ENCODE measurements around the gene PRKAR1B. TPM values are rescaled to one million over a fixed set of nuclear protein-coding genes. Genes with fewer than 3 reads are reported as not detected.

Gene PRKAR1B
- total and polyA plus RNA-seq, 7 donors, result 9.5 to 26.6 (median 11.4) TPM

- DNase-seq, result peak; percentile 39
- no peak overlapping the region for H3K4me3 ChIP-seq
- H3K4me1 ChIP-seq, result peaks cover 0 to 22% (median 19%) of the 10 kb centered on the region in 4 donors
- H3K36me3 ChIP-seq, result no peaks in the 10 kb centered on the region
- 97 to 98% methylated on average over 9 of the region's 9 CpGs for WGBS, 2 donors
- no peak overlapping the region for H3K27ac ChIP-seq
- no peaks in the 10 kb centered on the region for H3K9me3 ChIP-seq
- H3K27me3 ChIP-seq, result no peaks in the 10 kb centered on the region
- intact Hi-C loops (cut with DNase I), result no loop called here
- no peak for TF ChIP-seq CTCF (IDR thresholded peaks at IDR 0.05)
These were observed 3.5 kb downstream of the PRKAR1B start for GRCh38 chr7:723541-723940.

- TF ChIP-seq POLR2AphosphoS5 (IDR thresholded peaks at IDR 0.05) (no peak), EP300 (IDR thresholded peaks at IDR 0.05) (no peak), CTCF (IDR thresholded peaks at IDR 0.05) (no peak), POLR2A (IDR thresholded peaks at IDR 0.05) (no peak)
- H3K9me3 ChIP-seq, result no peaks in the 10 kb centered on the region
- H3K4me1 ChIP-seq, result peaks cover 0 to 9% (median 8%) of the 10 kb centered on the region in 4 donors
- 95 to 97% methylated on average over 5 of the region's 5 CpGs for WGBS, 2 donors
- no peaks in the 10 kb centered on the region for H3K27me3 ChIP-seq
- no peak overlapping the region for H3K27ac ChIP-seq
- no peak overlapping the region for H3K4me3 ChIP-seq
- no peak for DNase-seq
- intact Hi-C loops (cut with DNase I), result no loop called here
- H3K36me3 ChIP-seq, result no peaks in the 10 kb centered on the region
These were observed 5.3 kb downstream of the PRKAR1B start for GRCh38 chr7:721619-722248.

GRCh38 chr7:716636-717035, 10.4 kb downstream of the PRKAR1B start:
- Histone ChIP-seq H3K9me3 (no peaks in the 10 kb centered on the region), H3K27me3 (no peaks in the 10 kb centered on the region), H3K36me3 (no peaks in the 10 kb centered on the region), H3K27ac (no peak overlapping the region), H3K4me3 (no peak overlapping the region), H3K4me1 (peaks cover 0 to 10% (median 5%) of the 10 kb centered on the region in 4 donors)
- TF ChIP-seq POLR2AphosphoS5 (IDR thresholded peaks at IDR 0.05), result no peak
- TF ChIP-seq CTCF (IDR thresholded peaks at IDR 0.05), result no peak
- TF ChIP-seq EP300 (IDR thresholded peaks at IDR 0.05), result no peak
- TF ChIP-seq POLR2A (IDR thresholded peaks at IDR 0.05), result no peak
- intact Hi-C loops (cut with DNase I), result no loop called here
- 88 to 91% methylated on average over 11 of the region's 11 CpGs for WGBS, 2 donors
- no peak for DNase-seq

- Histone ChIP-seq H3K9me3 (no peaks in the 10 kb centered on the region), H3K4me1 (peaks cover 0 to 15% (median 8%) of the 10 kb centered on the region in 4 donors), H3K4me3 (no peak overlapping the region), H3K27me3 (no peaks in the 10 kb centered on the region), H3K36me3 (no peaks in the 10 kb centered on the region), H3K27ac (no peak overlapping the region)
- WGBS, 2 donors, result 77 to 79% methylated on average over 10 of the region's 10 CpGs
- no peak for DNase-seq
- intact Hi-C loops (cut with DNase I), result no loop called here
- TF ChIP-seq POLR2AphosphoS5 (IDR thresholded peaks at IDR 0.05), result no peak
- no peak for TF ChIP-seq CTCF (IDR thresholded peaks at IDR 0.05)
- no peak for TF ChIP-seq EP300 (IDR thresholded peaks at IDR 0.05)
- no peak for TF ChIP-seq POLR2A (IDR thresholded peaks at IDR 0.05)
These were observed 10.9 kb downstream of the PRKAR1B start for GRCh38 chr7:716222-716621.

GRCh38 chr7:714251-714671, 12.8 kb downstream of the PRKAR1B start:
- Histone ChIP-seq H3K4me1 (peaks cover 0 to 17% (median 10%) of the 10 kb centered on the region in 4 donors), H3K4me3 (no peak overlapping the region), H3K9me3 (no peaks in the 10 kb centered on the region), H3K27me3 (no peaks in the 10 kb centered on the region), H3K27ac (no peak overlapping the region), H3K36me3 (no peaks in the 10 kb centered on the region)
- intact Hi-C loops (cut with DNase I), result loop anchor here (5.0 kb wide), 2 partner anchors 42 to 192 kb away; no protein-coding TSS in a partner anchor
- WGBS, 2 donors, result 93 to 94% methylated on average over 13 of the region's 13 CpGs
- peak; percentile 53 for DNase-seq
- TF ChIP-seq POLR2AphosphoS5 (IDR thresholded peaks at IDR 0.05) (no peak), EP300 (IDR thresholded peaks at IDR 0.05) (no peak), CTCF (IDR thresholded peaks at IDR 0.05) (no peak), POLR2A (IDR thresholded peaks at IDR 0.05) (no peak)

Data from sigmoid colon (tissue), 7 donors.